Measurements from ENCODE around the gene FBRSL1. TPM values are rescaled to one million over a fixed set of nuclear protein-coding genes. Genes with fewer than 3 reads are reported as not detected.

FBRSL1 gene
- total RNA-seq, 1 experiment from 2014 or later = 96.1 TPM

DNA sequence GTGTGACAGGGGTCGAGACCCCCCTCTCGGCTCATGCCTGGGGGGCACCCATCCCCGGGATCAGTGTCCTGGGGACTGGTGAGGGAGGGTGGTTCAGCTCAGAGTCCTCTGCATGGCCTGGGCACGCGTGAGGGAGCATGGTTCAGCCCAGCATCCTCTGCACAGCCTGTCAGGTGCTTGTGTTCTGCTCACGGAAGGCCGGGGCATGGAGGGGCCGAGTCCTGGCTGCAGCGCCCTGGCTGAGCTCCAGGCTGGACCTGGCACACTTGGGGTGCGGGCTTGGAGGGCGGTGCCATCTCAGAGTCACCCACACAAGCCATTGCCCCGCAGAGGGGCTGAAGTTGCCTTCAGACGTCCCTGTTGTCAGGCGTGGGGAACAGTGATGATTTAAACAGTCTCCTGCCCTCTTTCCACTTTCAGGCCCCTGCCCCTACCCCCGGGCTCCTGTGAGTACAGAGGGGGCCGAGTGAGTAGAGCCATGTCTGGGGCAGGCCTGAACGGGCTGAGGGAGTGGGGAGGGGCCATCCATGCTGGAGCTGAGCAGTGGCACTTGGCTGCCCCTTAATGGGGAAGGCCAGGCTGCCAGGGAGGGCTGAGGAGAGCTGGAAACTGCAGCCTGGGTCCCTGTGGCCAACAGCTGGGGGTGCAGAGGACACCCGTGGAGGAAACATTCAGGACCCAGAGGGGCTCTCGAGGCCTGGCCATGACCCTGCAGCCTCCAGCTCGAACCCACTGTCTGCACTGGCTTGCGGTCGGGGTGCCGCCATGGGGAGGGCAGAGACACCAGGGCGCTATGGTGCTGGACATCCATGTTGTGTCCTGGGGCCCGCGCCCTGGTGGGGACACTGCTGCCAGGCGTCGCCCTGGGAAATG is 22.5 kb downstream of the FBRSL1 start:
- Histone ChIP-seq H3K4me3 (ENCODE audit: low read depth, low read length) (no peak overlapping the region), H3K36me3 (ENCODE audit: control insufficient read depth, insufficient read depth, low read length) (no peaks in the 10 kb centered on the region), H3K4me1 (peaks cover 11% of the 10 kb centered on the region), H3K27me3 (replicated peaks; ENCODE audit: control insufficient read depth, insufficient read depth, low read length) (no peaks in the 10 kb centered on the region), H3K9me3 (no peaks in the 10 kb centered on the region)
- POLR2A ChIA-PET = no interaction called here
- TF ChIP-seq CTCF (IDR thresholded peaks at IDR 0.05; ENCODE audit: insufficient read depth in 1 of 2, low read depth in 1 of 2, low read length in 1 of 2, severe bottlenecking in 1 of 2, unreplicated experiment in 1 of 2) = no peak
- no peak overlapping the region for H3K4me3 Mint-ChIP-seq (ENCODE audit: unreplicated experiment)
- DNase-seq = no peak
- intact Hi-C loops (cut with micrococcal nuclease; ENCODE audit: unreplicated experiment) = no loop called here
- no peaks in the 10 kb centered on the region for H3K27me3 Mint-ChIP-seq (ENCODE audit: insufficient read depth, unreplicated experiment)
- no TSS peak for BruUV-seq (replicated peaks)
- peaks cover 8% of the 10 kb centered on the region for H3K36me3 Mint-ChIP-seq (ENCODE audit: insufficient read depth, unreplicated experiment)
- CTCF ChIA-PET = interaction anchor here (0.6 kb wide), 1 partner anchor 324 kb away, joined by 3 read pairs; no protein-coding TSS in a partner anchor
- no peaks in the 10 kb centered on the region for H3K9me3 Mint-ChIP-seq (ENCODE audit: unreplicated experiment)
- H3K27ac Mint-ChIP-seq (ENCODE audit: unreplicated experiment) = no peak overlapping the region
- peaks cover 9% of the 10 kb centered on the region for H3K4me1 Mint-ChIP-seq (ENCODE audit: low read depth, unreplicated experiment)

- CTCF ChIA-PET = interaction anchor here (0.6 kb wide), 1 partner anchor 324 kb away, joined by 3 read pairs; no protein-coding TSS in a partner anchor
Measured at GRCh38 chr12:132513070-132513398, 23.1 kb downstream of the FBRSL1 start.

More at GRCh38 chr12:132513070-132513398, 23.1 kb downstream of the FBRSL1 start:
- Histone ChIP-seq H3K27me3 (replicated peaks; ENCODE audit: control insufficient read depth, insufficient read depth, low read length) (no peaks in the 10 kb centered on the region), H3K36me3 (ENCODE audit: control insufficient read depth, insufficient read depth, low read length) (no peaks in the 10 kb centered on the region), H3K4me3 (ENCODE audit: low read depth, low read length) (no peak overlapping the region), H3K9me3 (no peaks in the 10 kb centered on the region), H3K4me1 (peaks cover 16% of the 10 kb centered on the region)
- no peak for DNase-seq
- intact Hi-C loops (cut with micrococcal nuclease; ENCODE audit: unreplicated experiment) = no loop called here
- Mint-ChIP-seq H3K27ac (ENCODE audit: unreplicated experiment) (no peak overlapping the region), H3K9me3 (ENCODE audit: unreplicated experiment) (peaks cover 2% of the 10 kb centered on the region), H3K4me1 (ENCODE audit: low read depth, unreplicated experiment) (peaks cover 11% of the 10 kb centered on the region), H3K27me3 (ENCODE audit: insufficient read depth, unreplicated experiment) (no peaks in the 10 kb centered on the region), H3K4me3 (ENCODE audit: unreplicated experiment) (no peak overlapping the region), H3K36me3 (ENCODE audit: insufficient read depth, unreplicated experiment) (peaks cover 7% of the 10 kb centered on the region)
- POLR2A ChIA-PET = no interaction called here
- no peak for TF ChIP-seq CTCF (IDR thresholded peaks at IDR 0.05; ENCODE audit: insufficient read depth in 1 of 2, low read depth in 1 of 2, low read length in 1 of 2, severe bottlenecking in 1 of 2, unreplicated experiment in 1 of 2)
- BruUV-seq (replicated peaks) = no TSS peak

All from Caco-2 (cell line).